Ecto neural progenitor cell (in vitro differentiated cells): ENCODE data around the gene GRM8.

Experiments used
- DNase-seq: peaks from one replicate; pipeline ENCODE4 v3.0.0-alpha.2; 2018; ENCODE audit warnings: low spot score

GRM8 gene

GRCh38 chr7:126424985-126425384, 827.8 kb downstream of the GRM8 start:
- no peak for DNase-seq

GRCh38 chr7:126419047-126419446, 833.7 kb downstream of the GRM8 start:
- no peak for DNase-seq

GRCh38 chr7:126411821-126412383, 840.8 kb downstream of the GRM8 start:
- no peak for DNase-seq

- DNase-seq, result no peak
Observed at GRCh38 chr7:126411032-126411820, 841.5 kb downstream of the GRM8 start.

- DNase-seq, result no peak
Observed at GRCh38 chr7:126403040-126403439, 849.7 kb downstream of the GRM8 start.

GRCh38 chr7:126401918-126402317, 850.8 kb downstream of the GRM8 start:
- no peak for DNase-seq

GRCh38 chr7:126398851-126399529, 853.8 kb downstream of the GRM8 start:
- no peak for DNase-seq

- no peak for DNase-seq
Observed at GRCh38 chr7:126398285-126398684, 854.5 kb downstream of the GRM8 start.

- DNase-seq, result no peak
Observed at GRCh38 chr7:126394406-126394805, 858.3 kb downstream of the GRM8 start.
